GM19240 (cell line): ENCODE data around the gene TMEM247.

Experiments
- DNase-seq: peaks from one replicate; pipeline ENCODE4 v3.0.0; 2011; ENCODE audit warnings: low spot score; ENCODE audit not compliant: insufficient read length

The TMEM247 gene

GRCh38 chr2:46479265-46479664, at the start of gene TMEM247:
TMEM247 (plus strand) TSS chr2:46479565.
- DNase-seq = no peak

DNA sequence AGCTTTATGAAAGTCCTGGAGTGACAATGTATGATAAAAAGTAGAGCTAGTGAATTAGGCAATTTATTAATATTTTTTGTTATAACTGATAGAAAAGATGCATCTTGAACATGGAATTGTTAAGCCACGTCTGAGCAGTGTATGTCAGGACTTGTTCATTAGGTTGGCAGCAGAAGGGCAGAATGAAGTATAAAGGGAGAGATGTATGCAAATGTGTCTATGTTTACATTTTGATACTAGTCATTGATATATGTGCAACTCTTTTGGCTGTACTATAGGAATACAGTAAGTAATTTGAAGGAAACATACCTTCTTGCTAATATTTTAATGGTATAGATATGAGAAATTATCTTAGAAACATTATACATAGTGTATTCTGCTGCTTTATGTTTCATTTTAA, 49.0 kb upstream of the TMEM247 start:
- no peak for DNase-seq

DNA sequence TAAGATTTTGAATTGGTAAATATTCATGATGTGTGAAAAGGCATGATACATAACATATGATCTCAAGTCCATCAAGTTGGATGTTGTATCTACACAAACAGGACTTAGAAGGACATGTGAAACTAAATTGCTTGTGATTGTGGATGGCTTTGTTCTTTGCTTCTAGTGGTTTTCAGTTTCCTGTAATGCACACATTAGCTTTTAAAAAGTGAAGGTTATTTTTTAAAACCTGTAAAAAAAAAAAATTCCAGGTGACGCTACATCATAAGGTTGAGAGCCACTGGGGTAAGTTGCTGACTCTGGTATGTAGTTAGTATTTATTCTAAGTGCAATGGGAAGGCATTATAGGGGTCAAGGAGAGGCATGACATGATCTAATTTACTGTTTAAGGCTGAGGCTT, 48.4 kb upstream of the TMEM247 start:
- DNase-seq = no peak

GRCh38 chr2:46431481-46432235, 47.7 kb upstream of the TMEM247 start:
- DNase-seq = no peak

- DNase-seq = no peak
Measured at GRCh38 chr2:46434851-46435273, 44.5 kb upstream of the TMEM247 start.

- DNase-seq = no peak
Measured at GRCh38 chr2:46435353-46435752, 44.0 kb upstream of the TMEM247 start.

DNA sequence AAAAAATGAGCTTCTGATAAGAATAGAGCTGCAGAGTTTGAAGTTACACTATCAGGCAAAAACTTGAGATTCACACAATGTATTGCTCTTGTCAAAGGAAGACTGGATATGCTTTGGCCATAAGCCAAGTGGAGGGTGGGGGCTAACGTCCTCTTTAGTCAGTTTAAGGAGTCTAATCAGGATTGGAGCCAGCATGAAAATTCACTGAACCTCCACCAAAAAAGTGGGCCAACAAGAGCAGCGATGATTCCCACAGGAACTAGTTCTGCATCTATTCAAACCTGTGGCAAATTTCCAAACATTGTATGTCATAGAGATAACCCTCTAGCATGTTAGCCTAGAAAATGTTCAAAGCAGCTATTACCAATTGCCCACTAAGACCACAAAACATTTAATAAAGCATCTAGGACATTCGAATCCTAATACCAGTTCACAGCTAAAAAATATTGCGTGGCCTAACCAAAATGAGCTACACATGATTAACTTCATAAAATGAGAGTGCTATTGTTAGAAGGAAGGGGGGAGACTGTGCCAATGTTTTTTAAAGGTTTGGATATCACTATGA, 43.5 kb upstream of the TMEM247 start:
- DNase-seq = no peak

DNA sequence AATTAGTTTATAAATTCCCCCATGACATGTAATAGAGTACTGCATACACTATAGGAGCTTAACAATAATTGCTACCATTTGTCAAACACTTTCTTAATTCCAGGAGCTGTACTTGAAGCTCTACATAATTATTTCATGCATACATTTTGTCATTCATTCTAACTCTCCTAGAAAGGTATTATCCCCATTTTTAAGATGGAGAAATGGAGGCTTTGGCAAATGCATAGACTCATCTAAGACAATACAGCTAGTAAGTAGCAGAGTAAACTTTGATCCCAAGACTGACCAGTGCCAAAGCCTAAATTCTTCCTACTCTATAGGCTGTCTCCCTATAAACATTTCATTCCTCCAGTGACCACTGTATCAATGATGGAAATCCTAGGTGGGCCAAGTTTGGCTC, 42.6 kb upstream of the TMEM247 start:
- no peak for DNase-seq

DNA sequence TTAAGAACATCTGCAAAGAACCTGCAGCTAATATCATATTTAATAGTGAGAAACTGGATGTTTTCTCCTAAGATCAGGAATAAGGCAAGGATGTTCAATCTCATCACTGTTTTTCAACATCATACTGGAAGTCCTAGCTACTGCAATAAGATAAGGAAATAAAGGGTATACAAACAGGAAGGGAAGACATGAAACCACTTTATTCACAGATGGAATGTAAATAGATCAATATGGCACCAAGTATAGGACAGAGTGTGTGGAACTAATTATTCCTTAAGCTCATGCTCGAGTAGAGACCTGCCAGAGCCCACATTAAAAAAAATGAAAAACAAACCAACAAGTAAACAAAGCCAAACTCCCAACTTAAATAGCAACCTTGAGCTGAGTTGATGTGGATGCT, 41.3 kb upstream of the TMEM247 start:
- no peak for DNase-seq

GRCh38 chr2:46438794-46439193, 40.6 kb upstream of the TMEM247 start:
- no peak for DNase-seq

DNA sequence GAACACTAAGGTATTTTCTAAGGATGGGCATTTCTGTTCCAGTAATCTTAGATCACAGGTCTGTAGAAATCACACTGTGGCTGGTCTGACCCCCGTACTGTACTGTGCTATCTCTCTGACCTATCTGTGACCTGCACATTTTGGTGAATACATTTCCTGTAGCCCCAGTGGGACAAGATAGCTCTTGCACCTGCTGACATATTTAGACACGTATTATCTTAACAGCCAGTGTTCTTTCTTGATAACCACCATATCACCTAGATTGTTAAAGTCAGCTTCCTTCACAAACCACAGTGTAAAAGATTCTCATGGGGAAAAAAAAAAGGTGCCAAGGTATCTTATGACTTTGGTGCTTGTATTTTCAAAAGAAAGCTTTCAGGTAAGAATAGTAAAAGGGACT, 39.8 kb upstream of the TMEM247 start:
- no peak for DNase-seq

GRCh38 chr2:46441838-46442712, 37.3 kb upstream of the TMEM247 start:
- no peak for DNase-seq

- no peak for DNase-seq
Measured at GRCh38 chr2:46444732-46445131, 34.6 kb upstream of the TMEM247 start.

DNA sequence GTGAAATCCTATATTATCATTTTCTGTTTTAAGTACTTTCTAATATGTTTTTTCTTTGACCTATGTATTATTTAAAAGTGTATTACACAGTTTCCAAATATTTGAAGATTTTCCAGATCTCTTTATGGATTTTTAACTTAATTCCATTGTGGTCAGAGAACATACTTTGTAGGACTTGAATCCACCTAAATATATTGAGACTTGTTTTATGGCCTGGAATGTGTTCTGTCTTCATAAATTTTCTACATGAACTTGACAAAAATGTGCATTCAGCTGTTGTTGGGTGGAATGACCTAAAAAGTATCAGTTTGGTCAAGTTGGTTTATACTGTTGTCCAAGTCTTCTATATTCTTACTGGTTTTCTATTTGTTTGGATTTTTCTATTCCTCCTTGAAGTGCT, 33.8 kb upstream of the TMEM247 start:
- no peak for DNase-seq

DNA sequence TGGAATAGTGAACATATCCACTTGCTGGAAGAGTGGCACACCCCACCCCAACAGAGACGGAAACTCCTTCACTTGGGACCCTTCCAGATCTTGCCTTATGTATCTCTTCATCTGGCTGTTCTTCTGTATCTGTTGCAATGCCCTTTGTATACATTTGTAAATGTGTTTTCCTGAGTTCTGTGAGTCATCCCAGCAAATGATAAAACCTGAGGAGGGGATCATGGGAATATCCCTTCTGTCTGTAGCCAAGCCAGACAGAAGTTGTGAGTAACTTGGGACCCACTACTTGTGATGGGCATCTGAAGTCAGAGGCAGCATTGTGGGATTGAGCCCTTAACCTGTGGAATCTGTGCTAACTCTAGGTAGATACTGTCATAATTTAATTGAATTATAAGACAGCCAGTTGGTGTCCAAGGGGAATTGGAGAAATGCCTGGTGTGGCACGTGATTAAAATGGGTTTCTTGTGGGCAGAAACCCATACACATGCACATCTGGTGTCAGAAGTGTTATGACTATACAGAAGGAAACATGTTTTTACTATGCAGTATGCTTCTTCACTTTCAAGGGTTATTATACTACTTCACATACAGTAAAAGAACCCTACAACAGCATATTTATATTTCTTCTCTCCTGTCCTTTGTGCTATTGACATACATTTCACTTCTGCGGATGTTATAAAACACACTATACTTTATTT, 32.3 kb upstream of the TMEM247 start:
- no peak for DNase-seq

DNA sequence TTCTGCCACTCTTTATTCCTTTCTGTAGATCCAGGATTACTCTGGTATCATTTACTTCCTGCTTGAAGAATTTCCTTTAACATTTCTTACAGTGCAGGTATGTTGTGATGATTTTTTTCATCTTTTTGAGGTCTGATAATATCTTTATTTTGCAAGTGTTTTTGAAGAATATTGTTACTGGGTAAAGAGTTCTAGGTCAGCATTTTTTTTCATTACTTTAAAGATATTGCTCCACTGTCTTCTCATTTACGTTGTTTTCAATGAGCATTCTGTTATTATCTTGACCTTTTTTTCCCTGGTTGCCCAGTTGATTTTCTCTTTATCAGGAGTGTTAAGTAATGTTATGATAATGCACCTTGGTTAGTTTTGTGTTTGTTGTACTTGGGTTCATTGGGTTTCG, 31.7 kb upstream of the TMEM247 start:
- no peak for DNase-seq

GRCh38 chr2:46448111-46448510, 31.3 kb upstream of the TMEM247 start:
- no peak for DNase-seq

DNA sequence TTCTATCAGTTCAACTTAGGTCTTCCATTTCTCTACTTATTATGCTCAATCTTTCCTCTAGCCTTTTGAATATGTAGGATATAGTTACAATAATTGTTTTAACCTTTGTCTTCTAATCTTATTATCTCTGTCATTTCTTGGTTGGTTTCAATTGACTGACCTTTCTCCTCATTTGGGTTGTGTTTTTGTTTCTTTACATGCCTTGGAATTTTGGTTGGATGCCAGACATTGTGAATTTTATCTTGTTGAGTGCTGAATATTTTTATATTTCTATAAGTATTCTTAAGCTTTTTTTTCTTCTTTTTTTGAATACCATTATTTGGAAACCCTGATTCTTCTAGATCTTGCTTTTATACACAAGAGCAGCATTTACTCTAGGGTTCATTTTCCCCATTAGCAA, 30.7 kb upstream of the TMEM247 start:
- no peak for DNase-seq

GRCh38 chr2:46449700-46450099, 29.7 kb upstream of the TMEM247 start:
- DNase-seq = no peak

DNA sequence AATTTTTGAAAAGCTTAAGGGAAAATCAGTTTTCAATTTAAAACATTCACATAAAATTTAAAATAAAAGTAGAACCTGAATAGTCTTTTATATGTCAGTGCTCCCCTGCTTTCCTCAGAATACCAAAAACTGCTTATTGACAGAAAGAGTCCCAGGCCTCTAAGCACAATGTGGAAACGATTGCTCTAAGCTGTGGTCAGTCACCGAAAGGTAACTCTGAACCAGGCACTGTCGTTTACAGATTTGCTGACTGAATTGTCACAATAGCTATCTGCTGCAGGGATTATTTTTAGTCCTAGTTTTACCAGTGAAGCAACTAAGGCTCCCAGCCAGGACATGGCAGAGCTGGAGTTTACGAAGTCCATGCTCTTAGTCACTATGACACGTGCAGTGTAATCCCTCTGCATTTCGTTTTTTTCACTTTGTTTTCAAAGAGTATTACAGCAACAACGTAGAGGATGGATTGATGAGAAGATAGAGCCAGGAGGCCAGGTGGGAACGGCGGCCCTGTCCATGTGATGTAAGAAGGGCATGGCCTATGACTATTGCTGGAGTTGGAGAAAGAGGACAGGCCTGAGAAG, 28.1 kb upstream of the TMEM247 start:
- no peak for DNase-seq

- no peak for DNase-seq
Measured at GRCh38 chr2:46456789-46457188, 22.6 kb upstream of the TMEM247 start.
